CD8-positive, alpha-beta memory T cell (primary cell): ENCODE data around the gene SORBS2. TPM values are rescaled to one million over a fixed set of nuclear protein-coding genes. Genes with fewer than 3 reads are reported as not detected.

Source experiments
- CTCF ChIA-PET: fragments of 350-600 bp; sonication (Branson Sonifier 250); formaldehyde crosslinking; loops from one replicate; lab custom pipeline; 2021; ENCODE audit warnings: antibody characterized with exemption; lab: Charles Lee
- POLR2A ChIA-PET: fragments of 350-600 bp; sonication (Branson Sonifier 250); formaldehyde crosslinking; loops from one replicate; lab custom pipeline; 2021; ENCODE audit warnings: antibody characterized with exemption; lab: Charles Lee
- DNase-seq, 5 donors: peaks; one replicate each; pipeline versions ENCODE4 v3.0.0 to v3.0.0-alpha.2; 2020 to 2022; ENCODE audit warnings: mixed read lengths in 1 of 5
- H3K27ac ChIP-seq: one replicate; pipeline ENCODE4 v1.7.0; 2013; ENCODE audit warnings: low read depth, mild to moderate bottlenecking, low read length, moderate library complexity
- H3K27me3 ChIP-seq: 2 replicates; pipeline ENCODE4 v1.7.0; 2013; ENCODE audit warnings: low read length, mild to moderate bottlenecking; ENCODE audit not compliant: insufficient read depth, poor library complexity, severe bottlenecking
- H3K36me3 ChIP-seq: 2 replicates; pipeline ENCODE4 v1.7.0; 2013; ENCODE audit warnings: mild to moderate bottlenecking, low read length, moderate library complexity; ENCODE audit not compliant: insufficient read depth
- H3K4me1 ChIP-seq: 2 replicates; pipeline ENCODE4 v1.7.0; 2013; ENCODE audit warnings: mild to moderate bottlenecking, low read length, moderate library complexity; ENCODE audit not compliant: insufficient read depth
- H3K4me3 ChIP-seq: 2 replicates; pipeline ENCODE4 v1.7.0; 2013; ENCODE audit warnings: mild to moderate bottlenecking, low read length
- H3K9me3 ChIP-seq: 2 replicates; pipeline ENCODE4 v1.7.0; 2013; ENCODE audit warnings: mild to moderate bottlenecking, low read length
- H3K27ac Mint-ChIP-seq, 8 donors: one replicate each; pipeline ENCODE4 v1.8.0; 2020 to 2021; ENCODE audit warnings: mixed read lengths in 8 of 8, mild to moderate bottlenecking in 6 of 8, inconsistent platforms in 3 of 8, moderate library complexity in 3 of 8
- H3K27me3 Mint-ChIP-seq, 2 donors: one replicate each; pipeline ENCODE4 v1.8.0; 2020 to 2021; ENCODE audit warnings: mixed read lengths in 2 of 2, mild to moderate bottlenecking in 1 of 2, moderate library complexity in 1 of 2
- H3K36me3 Mint-ChIP-seq, 3 donors: one replicate each; pipeline ENCODE4 v1.8.0; 2020 to 2021; ENCODE audit warnings: mixed read lengths in 3 of 3, inconsistent platforms in 1 of 3, mild to moderate bottlenecking in 1 of 3
- H3K4me1 Mint-ChIP-seq, 3 donors: one replicate each; pipeline ENCODE4 v1.8.0; 2020 to 2021; ENCODE audit warnings: mixed read lengths in 3 of 3, inconsistent platforms in 1 of 3, mild to moderate bottlenecking in 1 of 3
- H3K4me3 Mint-ChIP-seq, 7 donors: one replicate each; pipeline ENCODE4 v1.8.0; 2020 to 2021; ENCODE audit warnings: mixed read lengths in 7 of 7, mild to moderate bottlenecking in 6 of 7, moderate library complexity in 4 of 7, inconsistent platforms in 2 of 7
- H3K9me3 Mint-ChIP-seq, 5 donors: one replicate each; pipeline ENCODE4 v1.8.0; 2020 to 2022; ENCODE audit warnings: mixed read lengths in 5 of 5, mild to moderate bottlenecking in 3 of 5, moderate library complexity in 2 of 5, inconsistent platforms in 1 of 5
- polyA plus RNA-seq: library from polyadenylated mRNA; unstranded; fragments of 300-500 nt; fragmentation: Illumina TruSeq; gene quantifications from one replicate; pipeline ENCODE4 v1.2.3, GENCODE V29; 2021
- total RNA-seq, 2 experiments: library from RNA; stranded (reverse); gene quantifications; one replicate each; pipeline ENCODE4 v1.2.3, GENCODE V29; 2021

Gene SORBS2
- total and polyA plus RNA-seq, 3 experiments from 2014 or later = not detected

GRCh38 chr4:185587427-185588161 lies 224.4 kb downstream of the SORBS2 start:
- DNase-seq = peak; percentile 30 to 77 (median 60)
- no peak overlapping the region for H3K27ac ChIP-seq
- Mint-ChIP-seq H3K4me1 (peaks cover 10 to 13% (median 10%) of the 10 kb centered on the region in 3 donors), H3K27me3 (peaks cover 19 to 78% of the 10 kb centered on the region in 2 donors), H3K9me3 (no peaks in the 10 kb centered on the region), H3K36me3 (peaks cover 0 to 1% (median 0%) of the 10 kb centered on the region in 3 donors), H3K27ac (peak overlapping the region in 6 of 8 donors; percentile 41 to 92 (median 74)), H3K4me3 (peak overlapping the region; percentile 13 to 65 (median 46))
- H3K4me1 ChIP-seq = peaks cover 3% of the 10 kb centered on the region
- peaks cover 8% of the 10 kb centered on the region for H3K27me3 ChIP-seq
- CTCF ChIA-PET = interaction anchor here (1.7 kb wide), 1 partner anchor 10 kb away, joined by 7 read pairs; no protein-coding TSS in a partner anchor
- H3K36me3 ChIP-seq = no peaks in the 10 kb centered on the region
- H3K4me3 ChIP-seq = peak overlapping the region; percentile 24
- no peaks in the 10 kb centered on the region for H3K9me3 ChIP-seq
- POLR2A ChIA-PET = no interaction called here

DNA sequence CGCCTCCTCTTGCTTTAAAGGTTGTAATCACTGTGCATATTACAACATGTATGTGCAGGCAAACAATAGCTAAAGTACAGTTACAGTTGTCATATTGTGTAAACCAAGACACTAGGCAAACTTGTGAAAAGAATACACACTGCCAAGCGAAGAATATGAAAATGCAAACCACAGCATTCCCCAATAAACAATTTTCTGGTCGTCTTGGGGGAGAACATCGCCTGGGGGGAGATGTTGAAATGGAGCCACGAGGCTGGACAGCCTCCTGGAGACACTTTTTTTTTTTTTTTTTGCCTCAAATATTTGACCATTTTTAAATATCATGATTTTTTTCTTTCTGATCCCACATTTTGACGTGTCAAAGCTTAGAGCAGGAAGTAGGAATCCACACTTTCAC lies 225.0 kb downstream of the SORBS2 start:
- H3K27me3 ChIP-seq = peaks cover 8% of the 10 kb centered on the region
- peaks cover 3% of the 10 kb centered on the region for H3K4me1 ChIP-seq
- peaks cover 10 to 13% (median 10%) of the 10 kb centered on the region in 3 donors for H3K4me1 Mint-ChIP-seq
- peak overlapping the region in 4 of 8 donors; percentile 41 to 92 (median 83) for H3K27ac Mint-ChIP-seq
- no peaks in the 10 kb centered on the region for H3K9me3 ChIP-seq
- H3K4me3 ChIP-seq = no peak overlapping the region
- peaks cover 19 to 82% of the 10 kb centered on the region in 2 donors for H3K27me3 Mint-ChIP-seq
- no peak overlapping the region for H3K27ac ChIP-seq
- ChIA-PET POLR2A (no interaction called here), CTCF (interaction anchor here (1.7 kb wide), 1 partner anchor 11 kb away, joined by 7 read pairs; no protein-coding TSS in a partner anchor)
- peaks cover 0 to 1% (median 0%) of the 10 kb centered on the region in 3 donors for H3K36me3 Mint-ChIP-seq
- peak overlapping the region; percentile 13 to 65 (median 39) for H3K4me3 Mint-ChIP-seq
- no peaks in the 10 kb centered on the region for H3K36me3 ChIP-seq
- no peaks in the 10 kb centered on the region for H3K9me3 Mint-ChIP-seq
- no peak for DNase-seq

DNA sequence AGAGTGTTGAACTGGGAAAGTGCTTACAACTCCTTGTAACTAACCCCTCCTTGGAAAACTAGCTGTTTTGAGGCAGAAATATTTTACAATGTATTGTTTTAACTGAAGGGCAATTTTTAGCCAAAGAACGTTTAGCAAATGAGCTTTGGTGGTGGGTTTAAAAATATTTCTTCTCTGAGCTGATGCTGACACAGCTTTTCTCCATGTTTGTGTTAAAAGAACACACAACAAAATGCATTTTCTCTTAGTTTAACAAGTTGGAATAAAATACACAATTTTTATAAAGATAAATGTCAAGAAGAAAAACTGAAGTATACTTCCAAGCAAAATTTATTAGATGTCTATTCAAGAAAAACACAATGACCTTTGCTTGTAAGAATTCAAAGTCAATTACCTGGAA lies 226.8 kb downstream of the SORBS2 start:
- no peak overlapping the region for H3K4me3 ChIP-seq
- CTCF ChIA-PET = interaction anchor here (1.0 kb wide), 1 partner anchor 13 kb away, joined by 4 read pairs; no protein-coding TSS in a partner anchor

GRCh38 chr4:185583813-185584212 lies 228.2 kb downstream of the SORBS2 start:
- Mint-ChIP-seq H3K4me1 (peaks cover 10 to 13% (median 10%) of the 10 kb centered on the region in 3 donors), H3K4me3 (no peak overlapping the region), H3K27ac (no peak overlapping the region), H3K9me3 (no peaks in the 10 kb centered on the region), H3K27me3 (peaks cover 19 to 73% of the 10 kb centered on the region in 2 donors), H3K36me3 (no peaks in the 10 kb centered on the region)
- no peak overlapping the region for H3K27ac ChIP-seq
- H3K27me3 ChIP-seq = peaks cover 8% of the 10 kb centered on the region
- H3K4me1 ChIP-seq = peaks cover 3% of the 10 kb centered on the region
- H3K4me3 ChIP-seq = no peak overlapping the region
- ChIA-PET CTCF (no interaction called here), POLR2A (no interaction called here)
- no peak for DNase-seq
- H3K9me3 ChIP-seq = no peaks in the 10 kb centered on the region
- no peaks in the 10 kb centered on the region for H3K36me3 ChIP-seq

More for the DNA sequence above, 226.8 kb downstream of the SORBS2 start:
- Histone ChIP-seq H3K36me3 (no peaks in the 10 kb centered on the region), H3K9me3 (no peaks in the 10 kb centered on the region), H3K27ac (no peak overlapping the region), H3K4me1 (peaks cover 3% of the 10 kb centered on the region), H3K27me3 (peaks cover 8% of the 10 kb centered on the region)
- Mint-ChIP-seq H3K36me3 (peaks cover 0 to 1% (median 0%) of the 10 kb centered on the region in 3 donors), H3K27me3 (peaks cover 19 to 77% of the 10 kb centered on the region in 2 donors), H3K9me3 (no peaks in the 10 kb centered on the region), H3K27ac (no peak overlapping the region), H3K4me3 (no peak overlapping the region), H3K4me1 (peaks cover 10 to 13% (median 10%) of the 10 kb centered on the region in 3 donors)
- POLR2A ChIA-PET = no interaction called here
- DNase-seq = no peak

- Histone ChIP-seq H3K4me3 (no peak overlapping the region), H3K36me3 (no peaks in the 10 kb centered on the region), H3K9me3 (no peaks in the 10 kb centered on the region), H3K4me1 (peaks cover 3% of the 10 kb centered on the region), H3K27me3 (peaks cover 8% of the 10 kb centered on the region), H3K27ac (no peak overlapping the region)
- DNase-seq = no peak
- CTCF ChIA-PET = interaction anchor here (1.6 kb wide), 1 partner anchor 15 kb away, joined by 5 read pairs; no protein-coding TSS in a partner anchor
- Mint-ChIP-seq H3K4me1 (peaks cover 9 to 11% (median 10%) of the 10 kb centered on the region in 3 donors), H3K4me3 (no peak overlapping the region), H3K27ac (no peak overlapping the region), H3K27me3 (peaks cover 19 to 69% of the 10 kb centered on the region in 2 donors), H3K36me3 (no peaks in the 10 kb centered on the region), H3K9me3 (no peaks in the 10 kb centered on the region)
- POLR2A ChIA-PET = no interaction called here
Observed at GRCh38 chr4:185582651-185583400, 229.2 kb downstream of the SORBS2 start.

- Mint-ChIP-seq H3K27me3 (peaks cover 10 to 63% of the 10 kb centered on the region in 2 donors), H3K4me1 (no peaks in the 10 kb centered on the region), H3K27ac (no peak overlapping the region), H3K4me3 (no peak overlapping the region), H3K9me3 (no peaks in the 10 kb centered on the region), H3K36me3 (no peaks in the 10 kb centered on the region)
- Histone ChIP-seq H3K4me3 (no peak overlapping the region), H3K27me3 (no peaks in the 10 kb centered on the region), H3K4me1 (no peaks in the 10 kb centered on the region), H3K27ac (no peak overlapping the region), H3K36me3 (no peaks in the 10 kb centered on the region), H3K9me3 (no peaks in the 10 kb centered on the region)
- ChIA-PET CTCF (no interaction called here), POLR2A (no interaction called here)
- no peak for DNase-seq
Observed at GRCh38 chr4:185580699-185581098, 231.3 kb downstream of the SORBS2 start.

DNA sequence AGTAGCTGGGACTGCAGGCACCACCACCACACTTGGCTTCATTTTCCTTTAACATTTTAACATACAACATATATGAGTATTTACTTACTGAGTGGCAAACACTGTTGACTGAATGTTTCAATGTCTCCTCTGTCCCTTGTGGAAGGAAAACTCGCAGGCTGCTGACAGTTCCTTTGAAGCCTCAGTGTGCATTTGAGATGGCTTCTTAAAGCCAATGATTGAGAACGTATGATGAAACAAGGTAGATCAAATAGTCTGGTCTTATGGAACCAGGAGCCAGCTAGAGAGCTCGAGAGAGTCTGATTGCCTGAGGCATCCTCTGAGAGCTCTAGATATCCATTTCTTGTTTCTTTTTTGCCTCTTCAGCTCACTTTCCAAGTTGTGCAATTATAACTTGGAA lies 233.7 kb downstream of the SORBS2 start:
- Mint-ChIP-seq H3K9me3 (no peaks in the 10 kb centered on the region), H3K36me3 (no peaks in the 10 kb centered on the region), H3K27ac (no peak overlapping the region), H3K4me1 (no peaks in the 10 kb centered on the region), H3K4me3 (no peak overlapping the region), H3K27me3 (peaks cover 7 to 56% of the 10 kb centered on the region in 2 donors)
- Histone ChIP-seq H3K27me3 (no peaks in the 10 kb centered on the region), H3K4me1 (no peaks in the 10 kb centered on the region), H3K27ac (no peak overlapping the region), H3K9me3 (no peaks in the 10 kb centered on the region), H3K4me3 (no peak overlapping the region), H3K36me3 (no peaks in the 10 kb centered on the region)
- ChIA-PET CTCF (no interaction called here), POLR2A (no interaction called here)
- DNase-seq = no peak
